C4-2B (cell line): ENCODE results near the gene ZNF264.

ENCODE experiments used
- ZFX ChIP-seq: fragments of 450-650 bp; IDR thresholded peaks from 2 replicates; pipeline ENCODE4 v1.6.1; 2017
- TF ChIP-seq, protein P1 (sequence below): fragments of 450-650 bp; conservative IDR thresholded peaks from 2 replicates; pipeline ENCODE4 v1.5.1; 2017; ENCODE audit warnings: mild to moderate bottlenecking

DNA sequence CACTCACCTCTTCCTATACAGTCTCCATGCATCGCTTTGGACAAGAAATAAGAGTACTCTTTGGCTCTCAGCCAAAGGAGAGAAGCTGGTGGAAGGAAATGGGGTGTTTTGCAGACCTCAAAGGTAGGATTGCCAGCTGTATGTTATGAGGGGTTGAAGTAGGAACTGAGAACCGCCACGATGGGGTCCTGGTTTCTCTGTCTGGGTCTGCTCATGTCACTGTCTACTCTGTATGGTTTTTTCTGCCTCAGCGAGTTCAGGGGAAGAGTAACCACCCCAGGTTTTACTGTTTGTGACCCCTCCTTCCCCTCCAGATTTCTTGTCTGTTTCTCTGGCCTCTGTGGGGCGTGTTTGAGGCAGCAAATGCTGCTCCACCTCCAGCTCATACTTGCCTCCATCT, 53.2 kb downstream of the ZNF264 start:
- TF ChIP-seq, protein P1, sequence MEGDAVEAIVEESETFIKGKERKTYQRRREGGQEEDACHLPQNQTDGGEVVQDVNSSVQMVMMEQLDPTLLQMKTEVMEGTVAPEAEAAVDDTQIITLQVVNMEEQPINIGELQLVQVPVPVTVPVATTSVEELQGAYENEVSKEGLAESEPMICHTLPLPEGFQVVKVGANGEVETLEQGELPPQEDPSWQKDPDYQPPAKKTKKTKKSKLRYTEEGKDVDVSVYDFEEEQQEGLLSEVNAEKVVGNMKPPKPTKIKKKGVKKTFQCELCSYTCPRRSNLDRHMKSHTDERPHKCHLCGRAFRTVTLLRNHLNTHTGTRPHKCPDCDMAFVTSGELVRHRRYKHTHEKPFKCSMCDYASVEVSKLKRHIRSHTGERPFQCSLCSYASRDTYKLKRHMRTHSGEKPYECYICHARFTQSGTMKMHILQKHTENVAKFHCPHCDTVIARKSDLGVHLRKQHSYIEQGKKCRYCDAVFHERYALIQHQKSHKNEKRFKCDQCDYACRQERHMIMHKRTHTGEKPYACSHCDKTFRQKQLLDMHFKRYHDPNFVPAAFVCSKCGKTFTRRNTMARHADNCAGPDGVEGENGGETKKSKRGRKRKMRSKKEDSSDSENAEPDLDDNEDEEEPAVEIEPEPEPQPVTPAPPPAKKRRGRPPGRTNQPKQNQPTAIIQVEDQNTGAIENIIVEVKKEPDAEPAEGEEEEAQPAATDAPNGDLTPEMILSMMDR: no peak
- TF ChIP-seq ZFX: no peak
